Upper lobe of left lung (tissue), 4 donors: ENCODE data around the gene XIRP2.

Experiments
- CTCF ChIP-seq, 6 experiments: fragments of 450-650 bp in 4 of 6; fragments of 200-600 bp in 2 of 6; sonication (generic) in 2 of 6; IDR thresholded peaks; one replicate each; pipeline ENCODE4 v1.5.1; 2016 to 2019; ENCODE audit warnings: antibody characterized with exemption in 6 of 6
- EP300 ChIP-seq, 4 donors: sonication (generic); formaldehyde crosslinking; IDR thresholded peaks; one replicate each; pipeline ENCODE4 v1.5.1; 2017; ENCODE audit warnings: antibody characterized with exemption in 4 of 4, control low read depth in 2 of 4
- POLR2AphosphoS5 ChIP-seq, 2 donors: sonication (generic); formaldehyde crosslinking; IDR thresholded peaks; one replicate each; pipeline ENCODE4 v1.5.1; 2017; ENCODE audit warnings: antibody characterized with exemption in 2 of 2

- TF ChIP-seq EP300 (IDR thresholded peaks at IDR 0.05) (no peak), CTCF (IDR thresholded peaks at IDR 0.05) (no peak), POLR2AphosphoS5 (IDR thresholded peaks at IDR 0.05) (no peak)
These were observed 13.1 kb downstream of the XIRP2 start for GRCh38 chr2:166901336-166901735.
